Caco-2 (cell line): ENCODE measurements around the gene OMA1. TPM values are rescaled to one million over a fixed set of nuclear protein-coding genes. Genes with fewer than 3 reads are reported as not detected.
A peak's percentile ranks its signal among the peaks of the same experiment; 100 is the strongest.

Experiments used
- BruUV-seq: library from RNA; stranded (reverse); fragments of 400-500 nt; replicated peaks from 2 replicates; lab custom pipeline; 2021; lab: Mats Ljungman, UMichigan
- CTCF ChIA-PET: fragments of 300-600 bp; sonication (Branson Sonifier 250); formaldehyde crosslinking; loops from one replicate; lab custom pipeline; 2022; ENCODE audit warnings: antibody characterized with exemption; lab: Charles Lee
- POLR2A ChIA-PET: fragments of 300-600 bp; sonication (Branson Sonifier 250); formaldehyde crosslinking; loops from one replicate; lab custom pipeline; 2022; ENCODE audit warnings: antibody characterized with exemption; lab: Charles Lee
- DNase-seq, 2 experiments: peaks; one replicate each; pipeline versions ENCODE4 v3.0.0 to v3.0.0-alpha.2; 2020 to 2022
- H3K27me3 ChIP-seq: replicated peaks from 2 replicates; pipeline ENCODE4 v1.6.0; 2011; ENCODE audit warnings: low read length; ENCODE audit not compliant: control insufficient read depth, insufficient read depth
- H3K36me3 ChIP-seq: 2 replicates; pipeline ENCODE4 v1.5.1; 2011; ENCODE audit warnings: low read length; ENCODE audit not compliant: control insufficient read depth, insufficient read depth
- H3K4me1 ChIP-seq: fragments of 250-450 bp; sonication (Bioruptor Pico); 2 replicates; pipeline ENCODE4 v1.5.1; 2020; ENCODE audit warnings: mild to moderate bottlenecking
- H3K4me3 ChIP-seq: 2 replicates; pipeline ENCODE4 v1.5.1; 2011; ENCODE audit warnings: low read depth, mild to moderate bottlenecking, control low read depth, low read length
- H3K9me3 ChIP-seq: fragments of 250-450 bp; sonication (Bioruptor Pico); 2 replicates; pipeline ENCODE4 v1.5.1; 2020; ENCODE audit warnings: mild to moderate bottlenecking, moderate library complexity
- H3K27ac Mint-ChIP-seq: one replicate; pipeline ENCODE4 v1.8.0; 2022; ENCODE audit warnings: mixed read lengths; ENCODE audit not compliant: unreplicated experiment
- H3K27me3 Mint-ChIP-seq: one replicate; pipeline ENCODE4 v1.8.0; 2022; ENCODE audit warnings: mixed read lengths; ENCODE audit not compliant: insufficient read depth, unreplicated experiment
- H3K36me3 Mint-ChIP-seq: one replicate; pipeline ENCODE4 v1.8.0; 2022; ENCODE audit warnings: mild to moderate bottlenecking, mixed read lengths; ENCODE audit not compliant: insufficient read depth, unreplicated experiment
- H3K4me1 Mint-ChIP-seq: one replicate; pipeline ENCODE4 v1.8.0; 2022; ENCODE audit warnings: low read depth, mixed read lengths; ENCODE audit not compliant: unreplicated experiment
- H3K4me3 Mint-ChIP-seq: one replicate; pipeline ENCODE4 v1.8.0; 2022; ENCODE audit warnings: mild to moderate bottlenecking, moderate library complexity, mixed read lengths; ENCODE audit not compliant: unreplicated experiment
- H3K9me3 Mint-ChIP-seq: one replicate; pipeline ENCODE4 v1.8.0; 2022; ENCODE audit warnings: mixed read lengths; ENCODE audit not compliant: unreplicated experiment
- intact Hi-C: fragments of 100-400 bp; cut with micrococcal nuclease; formaldehyde crosslinking; loops from one replicate; pipeline ENCODE4 v1.10.0; 2022; ENCODE audit not compliant: unreplicated experiment
- total RNA-seq: library from RNA; stranded (reverse); gene quantifications from 2 replicates; pipeline ENCODE4 v1.2.3, GENCODE V29; 2022
- TF ChIP-seq, protein P1 (sequence below), 2 experiments: fragments of 200-600 bp in 1 of 2; IDR thresholded peaks; 1 replicate in 1 of 2; 2 replicates in 1 of 2; pipeline versions ENCODE4 v1.5.1 to v1.8.0; 2011 to 2022; ENCODE audit warnings: antibody characterized with exemption in 1 of 2, control low read depth in 1 of 2, inconsistent platforms in 1 of 2, low read depth in 1 of 2, low read length in 1 of 2, mild to moderate bottlenecking in 1 of 2, moderate library complexity in 1 of 2; ENCODE audit not compliant: insufficient read depth in 1 of 2, severe bottlenecking in 1 of 2, unreplicated experiment in 1 of 2

OMA1 gene
- total RNA-seq, 1 experiment from 2014 or later, result 6.9 TPM

DNA sequence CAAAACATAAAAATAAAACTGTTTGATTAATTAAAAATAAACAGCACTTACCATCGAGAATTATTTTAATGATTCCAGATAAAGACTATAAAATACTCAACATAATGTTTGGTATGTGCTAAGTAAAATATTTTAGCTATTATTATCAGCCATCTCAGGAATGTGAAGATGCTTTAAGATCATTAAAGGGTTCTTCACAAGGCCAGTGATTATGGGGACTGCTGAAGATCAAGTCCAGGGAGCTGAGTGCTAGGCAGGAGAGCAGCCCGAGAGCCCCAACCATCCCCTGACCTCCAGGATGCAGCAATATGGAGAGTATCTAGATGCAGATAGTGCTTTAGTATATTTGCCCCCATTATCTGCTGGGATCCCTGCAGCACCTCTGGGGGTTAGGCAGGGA lies 35.1 kb upstream of the OMA1 start:
- peaks cover 13% of the 10 kb centered on the region for H3K4me1 Mint-ChIP-seq
- H3K4me3 Mint-ChIP-seq, result no peak overlapping the region
- no peaks in the 10 kb centered on the region for H3K9me3 Mint-ChIP-seq
- no peaks in the 10 kb centered on the region for H3K36me3 ChIP-seq
- peaks cover 10% of the 10 kb centered on the region; the same call in 1 of the 2 replicates for H3K4me1 ChIP-seq
- ChIA-PET CTCF (no interaction called here), POLR2A (no interaction called here)
- no peaks in the 10 kb centered on the region for H3K9me3 ChIP-seq
- H3K27ac Mint-ChIP-seq, result no peak overlapping the region
- H3K27me3 Mint-ChIP-seq, result no peaks in the 10 kb centered on the region
- no peaks in the 10 kb centered on the region for H3K27me3 ChIP-seq
- intact Hi-C loops, result no loop called here
- peaks cover 11% of the 10 kb centered on the region for H3K36me3 Mint-ChIP-seq
- TF ChIP-seq, protein P1, sequence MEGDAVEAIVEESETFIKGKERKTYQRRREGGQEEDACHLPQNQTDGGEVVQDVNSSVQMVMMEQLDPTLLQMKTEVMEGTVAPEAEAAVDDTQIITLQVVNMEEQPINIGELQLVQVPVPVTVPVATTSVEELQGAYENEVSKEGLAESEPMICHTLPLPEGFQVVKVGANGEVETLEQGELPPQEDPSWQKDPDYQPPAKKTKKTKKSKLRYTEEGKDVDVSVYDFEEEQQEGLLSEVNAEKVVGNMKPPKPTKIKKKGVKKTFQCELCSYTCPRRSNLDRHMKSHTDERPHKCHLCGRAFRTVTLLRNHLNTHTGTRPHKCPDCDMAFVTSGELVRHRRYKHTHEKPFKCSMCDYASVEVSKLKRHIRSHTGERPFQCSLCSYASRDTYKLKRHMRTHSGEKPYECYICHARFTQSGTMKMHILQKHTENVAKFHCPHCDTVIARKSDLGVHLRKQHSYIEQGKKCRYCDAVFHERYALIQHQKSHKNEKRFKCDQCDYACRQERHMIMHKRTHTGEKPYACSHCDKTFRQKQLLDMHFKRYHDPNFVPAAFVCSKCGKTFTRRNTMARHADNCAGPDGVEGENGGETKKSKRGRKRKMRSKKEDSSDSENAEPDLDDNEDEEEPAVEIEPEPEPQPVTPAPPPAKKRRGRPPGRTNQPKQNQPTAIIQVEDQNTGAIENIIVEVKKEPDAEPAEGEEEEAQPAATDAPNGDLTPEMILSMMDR (IDR thresholded peaks at IDR 0.05; ENCODE audit: insufficient read depth in 1 of 2, low read depth in 1 of 2, low read length in 1 of 2, severe bottlenecking in 1 of 2, unreplicated experiment in 1 of 2), result no peak
- no peak for DNase-seq
- H3K4me3 ChIP-seq, result no peak overlapping the region
- no TSS peak for BruUV-seq

DNA sequence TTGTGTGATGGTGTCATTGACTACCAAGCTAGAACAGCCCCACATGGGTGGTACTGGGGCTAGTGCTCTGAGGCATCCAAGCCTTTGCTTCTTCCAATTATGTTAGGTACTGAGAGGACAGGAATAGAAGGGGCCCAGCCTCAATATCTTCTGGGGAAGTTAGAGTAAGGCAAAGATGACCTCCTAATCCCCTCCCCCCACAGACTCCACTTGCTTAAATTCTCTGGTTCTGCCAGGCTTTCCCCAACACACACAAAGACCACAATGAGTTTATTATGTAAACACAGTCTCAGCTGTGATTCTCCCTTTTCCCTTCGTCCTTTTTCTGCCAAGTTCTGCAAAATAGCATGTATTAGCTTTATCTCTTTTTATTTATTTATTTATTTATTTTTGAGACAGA lies 33.7 kb upstream of the OMA1 start:
- no peaks in the 10 kb centered on the region for H3K27me3 Mint-ChIP-seq
- intact Hi-C loops, result no loop called here
- Histone ChIP-seq H3K4me3 (no peak overlapping the region), H3K9me3 (no peaks in the 10 kb centered on the region), H3K36me3 (no peaks in the 10 kb centered on the region), H3K4me1 (peaks cover 10% of the 10 kb centered on the region; the same call in 1 of the 2 replicates), H3K27me3 (no peaks in the 10 kb centered on the region)
- H3K9me3 Mint-ChIP-seq, result no peaks in the 10 kb centered on the region
- peaks cover 17% of the 10 kb centered on the region for H3K36me3 Mint-ChIP-seq
- ChIA-PET CTCF (no interaction called here), POLR2A (no interaction called here)
- no peak for DNase-seq
- H3K4me1 Mint-ChIP-seq, result peaks cover 10% of the 10 kb centered on the region
- TF ChIP-seq, protein P1 (IDR thresholded peaks at IDR 0.05; ENCODE audit: insufficient read depth in 1 of 2, low read depth in 1 of 2, low read length in 1 of 2, severe bottlenecking in 1 of 2, unreplicated experiment in 1 of 2), result no peak
- H3K27ac Mint-ChIP-seq, result no peak overlapping the region
- H3K4me3 Mint-ChIP-seq, result no peak overlapping the region
- BruUV-seq, result no TSS peak

DNA sequence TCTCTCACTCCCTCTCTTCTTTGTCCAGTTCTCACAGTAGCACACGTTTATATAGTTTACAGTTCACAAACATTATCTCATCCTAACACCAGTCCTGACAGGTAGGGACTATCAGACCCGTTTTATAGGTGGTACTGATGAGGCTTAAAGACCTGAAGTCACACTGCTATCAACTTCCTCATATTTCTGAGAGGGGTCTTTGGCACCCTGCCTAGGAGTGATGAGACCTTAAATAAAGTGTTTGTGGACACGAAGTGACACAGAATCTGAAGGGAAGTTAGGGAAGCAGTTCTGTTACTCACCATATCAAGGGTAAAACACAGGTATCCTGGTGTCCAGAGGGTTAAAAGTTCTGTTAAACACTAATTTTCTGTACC lies 31.1 kb upstream of the OMA1 start:
- Mint-ChIP-seq H3K36me3 (peaks cover 26% of the 10 kb centered on the region), H3K4me1 (no peaks in the 10 kb centered on the region), H3K27ac (peak overlapping the region; percentile 91), H3K9me3 (no peaks in the 10 kb centered on the region), H3K27me3 (no peaks in the 10 kb centered on the region), H3K4me3 (peak overlapping the region; percentile 85)
- Histone ChIP-seq H3K4me1 (peaks cover 7% of the 10 kb centered on the region; the same call in 1 of the 2 replicates), H3K9me3 (no peaks in the 10 kb centered on the region), H3K4me3 (peak overlapping the region; percentile 66), H3K27me3 (no peaks in the 10 kb centered on the region), H3K36me3 (no peaks in the 10 kb centered on the region)
- TF ChIP-seq, protein P1 (IDR thresholded peaks at IDR 0.05; ENCODE audit: insufficient read depth in 1 of 2, low read depth in 1 of 2, low read length in 1 of 2, severe bottlenecking in 1 of 2, unreplicated experiment in 1 of 2), result no peak
- intact Hi-C loops, result loop anchor here (1.0 to 2.0 kb wide), 2 partner anchors 31 to 43 kb away; partner anchors contain the start of gene OMA1
- BruUV-seq, result TSS peak; percentile 76
- ChIA-PET CTCF (interaction anchor here (0.6 kb wide), 1 partner anchor 143 kb away, joined by 3 read pairs; no protein-coding TSS in a partner anchor), POLR2A (interaction anchor here (0.6 to 0.7 kb wide), 3 partner anchors 9 to 87 kb away, joined by 3 to 4 read pairs (median 3); partner anchors contain the start of gene OMA1)
- DNase-seq, result no peak
